ENCODE data around the gene KDSR. TPM values are rescaled to one million over a fixed set of nuclear protein-coding genes. Genes with fewer than 3 reads are reported as not detected.

Gene KDSR
- total and polyA plus RNA-seq, 2 donors (not counting 1 experiment from before 2014, with no cell fraction given), result 43.3 to 54.1 TPM

GRCh38 chr18:63301434-63301833 lies 65.6 kb downstream of the KDSR start:
- no peak for DNase-seq (ENCODE audit: low read depth in 2 of 2)
- Histone ChIP-seq H4K20me1 (ENCODE audit: control insufficient read depth, extremely low read depth, insufficient read depth, low read length) (no peaks in the 10 kb centered on the region), H3K27ac (ENCODE audit: insufficient read depth, low read length) (no peak overlapping the region), H3K4me3 (replicated peaks in 1 of 4; ENCODE audit: control extremely low read depth in 1 of 4, insufficient read depth in 1 of 4, low read depth in 3 of 4, low read length in 4 of 4) (no peak overlapping the region), H2AFZ (ENCODE audit: low read length) (no peak overlapping the region), H3K9ac (ENCODE audit: insufficient read depth, low read length) (no peak overlapping the region), H3K4me1 (ENCODE audit: control insufficient read depth, extremely low read depth, insufficient read depth, low read length) (no peaks in the 10 kb centered on the region), H3K27me3 (ENCODE audit: control insufficient read depth, insufficient read depth, low read length) (no peaks in the 10 kb centered on the region), H3K9me3 (ENCODE audit: control insufficient read depth, insufficient read depth, low read depth, low read length) (no peaks in the 10 kb centered on the region), H3K79me2 (ENCODE audit: control insufficient read depth, insufficient read depth, low read length) (no peaks in the 10 kb centered on the region), H3K4me2 (ENCODE audit: extremely low read depth, insufficient read depth, low read length) (no peak overlapping the region), H3K36me3 (ENCODE audit: control insufficient read depth, insufficient read depth, low read length) (no peaks in the 10 kb centered on the region)
- TF ChIP-seq CTCF (conservative IDR thresholded peaks at IDR 0.05 in 1 of 2, IDR thresholded peaks at IDR 0.05 in 1 of 2; ENCODE audit: low read depth in 1 of 2, low read length in 2 of 2) (no peak), EZH2 (IDR thresholded peaks at IDR 0.05; ENCODE audit: low read length, missing control alignments) (no peak)

- Histone ChIP-seq H3K4me2 (ENCODE audit: extremely low read depth, insufficient read depth, low read length) (no peak overlapping the region), H3K4me3 (replicated peaks in 1 of 4; ENCODE audit: control extremely low read depth in 1 of 4, insufficient read depth in 1 of 4, low read depth in 3 of 4, low read length in 4 of 4) (no peak overlapping the region), H3K9me3 (ENCODE audit: control insufficient read depth, insufficient read depth, low read depth, low read length) (no peaks in the 10 kb centered on the region), H3K27ac (ENCODE audit: insufficient read depth, low read length) (no peak overlapping the region), H3K79me2 (ENCODE audit: control insufficient read depth, insufficient read depth, low read length) (no peaks in the 10 kb centered on the region), H2AFZ (ENCODE audit: low read length) (no peak overlapping the region), H3K4me1 (ENCODE audit: control insufficient read depth, extremely low read depth, insufficient read depth, low read length) (no peaks in the 10 kb centered on the region), H3K9ac (ENCODE audit: insufficient read depth, low read length) (no peak overlapping the region), H4K20me1 (ENCODE audit: control insufficient read depth, extremely low read depth, insufficient read depth, low read length) (no peaks in the 10 kb centered on the region), H3K27me3 (ENCODE audit: control insufficient read depth, insufficient read depth, low read length) (no peaks in the 10 kb centered on the region), H3K36me3 (ENCODE audit: control insufficient read depth, insufficient read depth, low read length) (no peaks in the 10 kb centered on the region)
- TF ChIP-seq CTCF (conservative IDR thresholded peaks at IDR 0.05 in 1 of 2, IDR thresholded peaks at IDR 0.05 in 1 of 2; ENCODE audit: low read depth in 1 of 2, low read length in 2 of 2) (no peak), EZH2 (IDR thresholded peaks at IDR 0.05; ENCODE audit: low read length, missing control alignments) (no peak)
- DNase-seq (ENCODE audit: low read depth in 2 of 2), result peak in 1 of 2 donors; percentile 82
These were observed 66.9 kb downstream of the KDSR start for GRCh38 chr18:63299837-63300745.

DNA sequence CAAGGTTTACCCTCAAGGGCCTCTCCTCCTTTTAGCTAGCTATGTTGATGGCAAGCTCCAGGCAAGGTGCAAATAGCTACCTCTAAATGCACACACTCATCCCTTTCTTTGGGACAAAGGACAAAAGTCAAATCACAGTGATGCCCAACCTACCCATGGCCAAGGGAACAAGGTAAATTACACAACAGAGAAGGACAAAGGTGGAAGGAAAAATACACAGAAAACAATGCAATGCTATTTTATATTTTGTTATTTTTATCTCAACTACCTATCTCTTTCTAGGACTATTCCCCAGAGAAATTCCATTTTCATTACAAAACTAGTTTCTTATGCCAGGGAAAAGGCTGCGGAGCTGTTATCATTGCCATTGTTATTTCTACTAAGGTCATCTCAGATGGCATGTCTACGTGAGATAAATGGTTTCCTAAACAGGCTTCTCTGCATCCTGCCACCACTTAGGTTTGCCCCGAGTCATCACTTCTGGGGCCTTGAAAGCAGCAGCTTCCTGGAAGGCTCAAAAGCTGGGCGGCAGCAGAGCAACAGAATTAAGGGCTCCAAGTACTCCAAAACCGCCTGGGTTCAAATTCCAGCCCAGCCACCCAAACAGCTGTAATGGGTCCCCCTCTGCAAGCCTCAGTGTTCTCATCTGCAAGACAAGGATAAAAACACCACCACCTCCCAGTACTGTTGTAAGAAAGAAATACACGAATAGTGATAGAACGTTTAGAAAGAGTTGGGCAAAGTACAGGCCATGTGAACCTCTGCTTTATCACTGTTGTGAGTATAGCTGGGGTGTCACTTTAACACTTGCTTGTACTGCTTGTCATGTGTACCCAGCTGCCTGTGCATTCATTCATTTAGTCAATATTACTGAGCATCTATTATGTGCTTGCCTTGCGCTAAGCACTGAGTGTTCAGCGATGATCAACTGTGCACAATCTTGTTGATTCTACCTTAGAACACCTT lies 68.3 kb downstream of the KDSR start:
- no peak overlapping the region for H3K4me3 ChIP-seq (replicated peaks in 1 of 4; ENCODE audit: control extremely low read depth in 1 of 4, insufficient read depth in 1 of 4, low read depth in 3 of 4, low read length in 4 of 4)
- DNase-seq (ENCODE audit: low read depth in 2 of 2), result peak in 1 of 2 donors; percentile 49
- H3K79me2 ChIP-seq (ENCODE audit: control insufficient read depth, insufficient read depth, low read length), result no peaks in the 10 kb centered on the region
- H2AFZ ChIP-seq (ENCODE audit: low read length), result no peak overlapping the region
- H3K36me3 ChIP-seq (ENCODE audit: control insufficient read depth, insufficient read depth, low read length), result no peaks in the 10 kb centered on the region
- TF ChIP-seq EZH2 (IDR thresholded peaks at IDR 0.05; ENCODE audit: low read length, missing control alignments), result no peak
- no peak overlapping the region for H3K4me2 ChIP-seq (ENCODE audit: extremely low read depth, insufficient read depth, low read length)
- no peaks in the 10 kb centered on the region for H3K4me1 ChIP-seq (ENCODE audit: control insufficient read depth, extremely low read depth, insufficient read depth, low read length)
- no peak overlapping the region for H3K9ac ChIP-seq (ENCODE audit: insufficient read depth, low read length)
- no peaks in the 10 kb centered on the region for H4K20me1 ChIP-seq (ENCODE audit: control insufficient read depth, extremely low read depth, insufficient read depth, low read length)
- no peaks in the 10 kb centered on the region for H3K27me3 ChIP-seq (ENCODE audit: control insufficient read depth, insufficient read depth, low read length)
- H3K9me3 ChIP-seq (ENCODE audit: control insufficient read depth, insufficient read depth, low read depth, low read length), result no peaks in the 10 kb centered on the region
- H3K27ac ChIP-seq (ENCODE audit: insufficient read depth, low read length), result no peak overlapping the region

Data from fibroblast of lung (primary cell).